Activated CD4-positive, alpha-beta T cell treated with anti-CD3 and anti-CD28 coated beads for 36 hours (primary cell): ENCODE data around the gene GLA. TPM values are rescaled to one million over a fixed set of nuclear protein-coding genes. Genes with fewer than 3 reads are reported as not detected.

ENCODE experiments used
- ATAC-seq: fragments of 200-7000 bp; cut with Tn5 transposase; one replicate; pipeline ENCODE4 v1.10.0; 2021; ENCODE audit warnings: mild to moderate bottlenecking, moderate library complexity
- CTCF ChIA-PET: fragments of 350-600 bp; sonication (Branson Sonifier 250); formaldehyde crosslinking; loops from one replicate; lab custom pipeline; 2021; ENCODE audit warnings: antibody characterized with exemption; lab: Charles Lee
- POLR2A ChIA-PET: fragments of 350-600 bp; sonication (Branson Sonifier 250); formaldehyde crosslinking; loops from one replicate; lab custom pipeline; 2021; ENCODE audit warnings: antibody characterized with exemption, inconsistent platforms; lab: Charles Lee
- DNase-seq: peaks from one replicate; pipeline ENCODE4 v3.0.0-alpha.2; 2020
- H3K27ac Mint-ChIP-seq: one replicate; pipeline ENCODE4 v1.8.0; 2021; ENCODE audit warnings: mixed read lengths
- H3K27me3 Mint-ChIP-seq: one replicate; pipeline ENCODE4 v1.8.0; 2021; ENCODE audit warnings: mixed read lengths
- H3K36me3 Mint-ChIP-seq: one replicate; pipeline ENCODE4 v1.8.0; 2021; ENCODE audit warnings: low read depth, mixed read lengths
- H3K4me1 Mint-ChIP-seq: one replicate; pipeline ENCODE4 v1.8.0; 2021; ENCODE audit warnings: mixed read lengths
- H3K4me3 Mint-ChIP-seq: one replicate; pipeline ENCODE4 v1.8.0; 2021; ENCODE audit warnings: mild to moderate bottlenecking, moderate library complexity, mixed read lengths
- H3K9me3 Mint-ChIP-seq: one replicate; pipeline ENCODE4 v1.8.0; 2021; ENCODE audit warnings: low read depth, mixed read lengths
- intact Hi-C, 2 experiments: fragments of 100-400 bp; cut with DNase I in 1 of 2; cut with micrococcal nuclease in 1 of 2; formaldehyde crosslinking; loops; one replicate each; pipeline versions ENCODE4 v1.14.2 to v1.15.1; 2022 to 2024; cut with DNase I, micrococcal nuclease
- total RNA-seq, 2 experiments: library from RNA; stranded (reverse); gene quantifications; one replicate each; pipeline ENCODE4 v1.2.3, GENCODE V29; 2021

Gene GLA
- total RNA-seq, 2 experiments from 2014 or later = 32.6 to 42.2 TPM

DNA sequence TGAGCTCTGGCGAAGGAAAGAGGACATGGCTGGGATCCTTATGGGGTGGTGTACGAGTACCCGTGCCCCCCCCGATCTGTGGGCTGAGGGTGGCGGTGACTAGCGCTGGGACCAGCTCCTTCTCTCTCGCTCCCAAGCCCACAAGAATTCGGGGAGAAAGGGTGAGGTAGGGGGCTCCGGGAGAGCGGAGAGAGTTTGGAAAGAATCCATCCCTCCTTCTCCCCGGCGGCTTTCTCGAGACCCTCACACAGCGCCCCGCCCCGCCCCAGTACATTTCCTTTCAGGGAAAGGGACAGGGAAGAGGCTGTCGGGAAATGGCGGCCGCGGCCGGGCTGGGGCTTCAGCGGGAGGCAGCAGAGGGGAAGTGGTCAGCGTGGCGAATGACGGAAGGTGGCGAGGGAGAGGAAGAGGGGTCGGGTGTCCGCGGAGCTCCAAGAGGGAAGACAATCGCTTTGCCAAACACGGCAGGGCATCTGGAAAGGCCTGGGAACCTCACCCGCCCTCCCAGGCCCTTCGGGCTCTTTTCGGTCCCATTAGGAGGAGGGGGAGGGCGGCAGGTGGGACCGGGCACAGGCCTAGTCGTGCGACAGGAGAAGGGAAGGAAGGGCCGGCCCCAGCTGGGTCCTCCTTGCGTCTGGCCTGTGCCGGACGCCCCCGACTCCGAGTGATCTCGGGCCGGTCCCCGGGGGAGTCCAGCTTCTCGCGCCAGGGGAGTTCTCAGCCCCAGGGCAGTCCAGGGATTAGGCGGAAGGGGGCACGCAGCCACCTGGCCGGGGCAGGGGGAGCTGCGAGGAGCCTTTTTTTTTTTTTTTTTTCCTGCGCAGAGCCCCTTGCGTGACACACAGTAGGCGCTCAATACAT lies 10.5 kb upstream of the GLA start:
- peak overlapping the region; percentile 77 for H3K4me3 Mint-ChIP-seq
- no peaks in the 10 kb centered on the region for H3K9me3 Mint-ChIP-seq
- peak; percentile 51 for DNase-seq
- H3K27ac Mint-ChIP-seq = peak overlapping the region; percentile 91
- H3K27me3 Mint-ChIP-seq = no peaks in the 10 kb centered on the region
- CTCF ChIA-PET = interaction anchor here (0.6 kb wide), 1 partner anchor 27 kb away, joined by 3 read pairs; the partner anchor contains the start of gene RPL36A
- H3K4me1 Mint-ChIP-seq = peaks cover 47% of the 10 kb centered on the region
- POLR2A ChIA-PET = interaction anchor here (0.7 kb wide), 1 partner anchor 165 kb away, joined by 6 read pairs; no protein-coding TSS in a partner anchor
- intact Hi-C loops = loop anchor here (5.0 to 10.0 kb wide), 8 partner anchors 69 to 1237 kb away; partner anchors contain the start of genes ARMCX1 (in 1 of the 2), ARMCX2 (in 1 of the 2), ARMCX4 (in 1 of the 2) and ARMCX5 (in 1 of the 2)
- peak; percentile 38 for ATAC-seq
- H3K36me3 Mint-ChIP-seq = peaks cover 1% of the 10 kb centered on the region

- Mint-ChIP-seq H3K9me3 (no peaks in the 10 kb centered on the region), H3K4me1 (peaks cover 55% of the 10 kb centered on the region), H3K36me3 (peaks cover 11% of the 10 kb centered on the region), H3K4me3 (peak overlapping the region; percentile 77), H3K27me3 (no peaks in the 10 kb centered on the region), H3K27ac (peak overlapping the region; percentile 91)
- ATAC-seq (no peak), DNase-seq (no peak)
- intact Hi-C loops = loop anchor here (5.0 to 10.0 kb wide), 8 partner anchors 70 to 1238 kb away; partner anchors contain the start of genes ARMCX1 (in 1 of the 2), ARMCX2 (in 1 of the 2), ARMCX4 (in 1 of the 2) and ARMCX5 (in 1 of the 2)
- ChIA-PET CTCF (interaction anchor here (0.6 to 1.8 kb wide), 2 partner anchors 13 to 342 kb away, joined by 3 to 8 read pairs; no protein-coding TSS in a partner anchor), POLR2A (no interaction called here)
Observed at GRCh38 chrX:101417190-101417589, 9.5 kb upstream of the GLA start.

GRCh38 chrX:101416691-101417090 lies 9.0 kb upstream of the GLA start:
- ChIA-PET CTCF (interaction anchor here (0.6 to 1.8 kb wide), 3 partner anchors 13 to 342 kb away, joined by 3 to 8 read pairs (median 3); no protein-coding TSS in a partner anchor), POLR2A (no interaction called here)
- no peak for DNase-seq
- Mint-ChIP-seq H3K4me3 (no peak overlapping the region), H3K9me3 (no peaks in the 10 kb centered on the region), H3K36me3 (peaks cover 16% of the 10 kb centered on the region), H3K27me3 (no peaks in the 10 kb centered on the region), H3K4me1 (peaks cover 60% of the 10 kb centered on the region), H3K27ac (no peak overlapping the region)
- ATAC-seq = no peak
- intact Hi-C loops = loop anchor here (5.0 to 10.0 kb wide), 8 partner anchors 71 to 1238 kb away; partner anchors contain the start of genes ARMCX1 (in 1 of the 2), ARMCX2 (in 1 of the 2), ARMCX4 (in 1 of the 2) and ARMCX5 (in 1 of the 2)

GRCh38 chrX:101415180-101416145 lies 7.7 kb upstream of the GLA start:
- H3K36me3 Mint-ChIP-seq = peaks cover 16% of the 10 kb centered on the region
- ChIA-PET CTCF (interaction anchor here (0.9 to 1.8 kb wide), 5 partner anchors 15 to 176 kb away, joined by 3 to 8 read pairs (median 3); no protein-coding TSS in a partner anchor), POLR2A (interaction anchor here (0.6 to 1.0 kb wide), 2 partner anchors 25 to 206 kb away, joined by 3 to 4 read pairs; partner anchors contain the start of gene RPL36A)
- peak overlapping the region; percentile 94 for H3K27ac Mint-ChIP-seq
- ATAC-seq = peak; percentile 81
- peak overlapping the region; percentile 43 for H3K4me3 Mint-ChIP-seq
- DNase-seq = peak; percentile 24
- H3K4me1 Mint-ChIP-seq = peaks cover 63% of the 10 kb centered on the region
- no peaks in the 10 kb centered on the region for H3K9me3 Mint-ChIP-seq
- intact Hi-C loops = loop anchor here (1.0 to 10.0 kb wide), 9 partner anchors 72 to 1239 kb away; partner anchors contain the start of genes ARMCX1 (in 1 of the 2), ARMCX2 (in 1 of the 2), ARMCX4 (in 1 of the 2) and ARMCX5 (in 1 of the 2)
- H3K27me3 Mint-ChIP-seq = no peaks in the 10 kb centered on the region

DNA sequence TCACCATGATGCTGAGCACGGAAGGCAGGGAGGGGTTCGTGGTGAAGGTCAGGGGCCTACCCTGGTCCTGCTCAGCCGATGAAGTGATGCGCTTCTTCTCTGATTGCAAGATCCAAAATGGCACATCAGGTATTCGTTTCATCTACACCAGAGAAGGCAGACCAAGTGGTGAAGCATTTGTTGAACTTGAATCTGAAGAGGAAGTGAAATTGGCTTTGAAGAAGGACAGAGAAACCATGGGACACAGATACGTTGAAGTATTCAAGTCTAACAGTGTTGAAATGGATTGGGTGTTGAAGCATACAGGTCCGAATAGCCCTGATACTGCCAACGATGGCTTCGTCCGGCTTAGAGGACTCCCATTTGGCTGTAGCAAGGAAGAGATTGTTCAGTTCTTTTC lies 4.3 kb upstream of the GLA start:
- DNase-seq (no peak), ATAC-seq (no peak)
- Mint-ChIP-seq H3K27me3 (no peaks in the 10 kb centered on the region), H3K4me3 (no peak overlapping the region), H3K36me3 (peaks cover 21% of the 10 kb centered on the region), H3K27ac (no peak overlapping the region), H3K9me3 (no peaks in the 10 kb centered on the region), H3K4me1 (peaks cover 47% of the 10 kb centered on the region)
- ChIA-PET POLR2A (no interaction called here), CTCF (no interaction called here)
- intact Hi-C loops = loop anchor here (5.0 to 10.0 kb wide), 5 partner anchors 143 to 1243 kb away; partner anchors contain the start of genes ARMCX1 (in 1 of the 2), ARMCX5 (in 1 of the 2), GPRASP1 (in 1 of the 2) and ZMAT1 (in 1 of the 2)

GRCh38 chrX:101410461-101410860 lies 2.7 kb upstream of the GLA start:
- CTCF ChIA-PET = no interaction called here
- ATAC-seq = no peak
- no peaks in the 10 kb centered on the region for H3K9me3 Mint-ChIP-seq
- H3K27ac Mint-ChIP-seq = peak overlapping the region; percentile 82
- intact Hi-C loops = loop anchor here (5.0 to 10.0 kb wide), 5 partner anchors 144 to 1244 kb away; partner anchors contain the start of genes ARMCX1 (in 1 of the 2), ARMCX5 (in 1 of the 2), GPRASP1 (in 1 of the 2) and ZMAT1 (in 1 of the 2)
- peak overlapping the region; percentile 97 for H3K4me3 Mint-ChIP-seq
- H3K4me1 Mint-ChIP-seq = peaks cover 42% of the 10 kb centered on the region
- peaks cover 21% of the 10 kb centered on the region for H3K36me3 Mint-ChIP-seq
- POLR2A ChIA-PET = no interaction called here
- DNase-seq = no peak
- H3K27me3 Mint-ChIP-seq = no peaks in the 10 kb centered on the region

- no peaks in the 10 kb centered on the region for H3K9me3 Mint-ChIP-seq
- H3K4me3 Mint-ChIP-seq = peak overlapping the region; percentile 97
- no peaks in the 10 kb centered on the region for H3K27me3 Mint-ChIP-seq
- POLR2A ChIA-PET = no interaction called here
- no peak for ATAC-seq
- CTCF ChIA-PET = interaction anchor here (0.6 kb wide), 1 partner anchor 18 kb away, joined by 3 read pairs; the partner anchor contains the start of gene RPL36A
- H3K4me1 Mint-ChIP-seq = peaks cover 35% of the 10 kb centered on the region
- no peak for DNase-seq
- intact Hi-C loops = loop anchor here in 1 of 2 experiments (2.0 to 5.0 kb wide), 4 partner anchors 312 to 587 kb away; partner anchors contain the start of genes CENPI, CSTF2, TRMT2B and ZMAT1
- peaks cover 21% of the 10 kb centered on the region for H3K36me3 Mint-ChIP-seq
- peak overlapping the region; percentile 90 for H3K27ac Mint-ChIP-seq
Observed at GRCh38 chrX:101409043-101409442, 1.3 kb upstream of the GLA start.

GRCh38 chrX:101408532-101408841 lies 762 bp upstream of the GLA start:
- POLR2A ChIA-PET = no interaction called here
- ATAC-seq = peak; percentile 42
- Mint-ChIP-seq H3K9me3 (no peaks in the 10 kb centered on the region), H3K27me3 (no peaks in the 10 kb centered on the region), H3K4me1 (peaks cover 32% of the 10 kb centered on the region), H3K36me3 (peaks cover 26% of the 10 kb centered on the region), H3K27ac (peak overlapping the region; percentile 97), H3K4me3 (peak overlapping the region; percentile 97)
- intact Hi-C loops = loop anchor here (1.0 to 5.0 kb wide), 6 partner anchors 18 to 586 kb away; partner anchors contain the start of genes TIMM8A (in 2 of the 2), CENPI (in 1 of the 2), CSTF2 (in 1 of the 2) and TRMT2B (in 1 of the 2)
- CTCF ChIA-PET = interaction anchor here (0.6 kb wide), 1 partner anchor 18 kb away, joined by 3 read pairs; the partner anchor contains the start of gene RPL36A
- DNase-seq = no peak

DNA sequence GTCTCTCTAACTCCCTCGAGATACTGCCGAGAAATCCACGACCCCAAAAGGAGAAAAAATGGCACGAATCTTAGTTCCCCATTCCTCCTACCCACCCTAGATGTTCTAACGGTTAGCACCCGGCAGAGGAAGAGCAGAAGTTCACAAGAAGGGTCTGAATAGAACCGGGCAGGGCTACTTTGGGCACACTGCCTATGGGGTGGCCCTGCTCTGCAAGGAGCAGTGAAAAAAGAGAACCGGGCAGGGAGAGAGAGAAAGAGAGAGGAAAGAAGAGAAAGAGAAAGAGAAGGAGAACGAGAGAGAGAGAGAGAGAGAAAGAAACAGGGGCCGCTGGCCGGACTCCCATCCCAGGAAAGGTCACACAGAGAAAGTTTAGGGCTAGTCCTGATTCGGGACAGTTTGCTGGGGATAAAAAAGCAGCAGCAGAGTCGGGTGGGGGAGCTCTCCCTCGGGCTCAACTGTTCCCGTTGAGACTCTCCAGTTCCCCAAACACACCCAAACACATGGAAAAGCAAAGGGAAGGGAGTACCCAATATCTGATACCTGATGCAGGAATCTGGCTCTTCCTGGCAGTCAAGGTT lies 468 bp downstream of the GLA start:
- H3K9me3 Mint-ChIP-seq = no peaks in the 10 kb centered on the region
- ChIA-PET POLR2A (interaction anchor here (1.3 kb wide), 1 partner anchor 17 kb away, joined by 9 read pairs; the partner anchor contains the start of gene RPL36A), CTCF (no interaction called here)
- H3K27me3 Mint-ChIP-seq = no peaks in the 10 kb centered on the region
- peaks cover 20% of the 10 kb centered on the region for H3K36me3 Mint-ChIP-seq
- peaks cover 21% of the 10 kb centered on the region for H3K4me1 Mint-ChIP-seq
- DNase-seq (no peak), ATAC-seq (no peak)
- intact Hi-C loops = loop anchor here (1.0 to 5.0 kb wide), 5 partner anchors 16 to 585 kb away; partner anchors contain the start of genes ARMCX2 (in 1 of the 2), CENPI (in 1 of the 2), CSTF2 (in 1 of the 2) and RPL36A (in 1 of the 2)
- H3K4me3 Mint-ChIP-seq = peak overlapping the region; percentile 97
- H3K27ac Mint-ChIP-seq = peak overlapping the region; percentile 97
